Stimulated activated CD4-positive, alpha-beta T cell treated with anti-CD3 and anti-CD28 coated beads, Interleukin-15, amount 100 ng/mL, for 48 hours (primary cell): ENCODE results near the gene RMDN3.

Experiments used
- DNase-seq, 2 donors: peaks; one replicate each; pipeline ENCODE4 v3.0.0-alpha.2; 2020; ENCODE audit warnings: low read depth in 2 of 2

Gene RMDN3

GRCh38 chr15:40754883-40755811 lies at the start of gene RMDN3:
Gene RMDN3 (minus strand): TSS chr15:40755254. CDS start chr15:40754783, 471 bp downstream.
- peak; percentile 89 to 93 for DNase-seq

- DNase-seq: no peak
Observed at GRCh38 chr15:40803688-40804087, 48.6 kb upstream of the RMDN3 start.

- DNase-seq: no peak
Observed at GRCh38 chr15:40803076-40803475, 48.0 kb upstream of the RMDN3 start.

- no peak for DNase-seq
Observed at GRCh38 chr15:40799523-40799922, 44.5 kb upstream of the RMDN3 start.

GRCh38 chr15:40796512-40796911 lies 41.5 kb upstream of the RMDN3 start:
- DNase-seq: no peak

GRCh38 chr15:40796041-40796440 lies 41.0 kb upstream of the RMDN3 start:
- DNase-seq: no peak

- DNase-seq: no peak
Observed at GRCh38 chr15:40793216-40793989, 38.3 kb upstream of the RMDN3 start.

- no peak for DNase-seq
Observed at GRCh38 chr15:40792394-40792793, 37.3 kb upstream of the RMDN3 start.

- DNase-seq: no peak
Observed at GRCh38 chr15:40790718-40791117, 35.7 kb upstream of the RMDN3 start.

GRCh38 chr15:40789999-40790398 lies 34.9 kb upstream of the RMDN3 start:
- DNase-seq: no peak

GRCh38 chr15:40789119-40789518 lies 34.1 kb upstream of the RMDN3 start:
- no peak for DNase-seq

GRCh38 chr15:40787991-40788390 lies 32.9 kb upstream of the RMDN3 start:
- DNase-seq: no peak

- peak; percentile 54 to 58 for DNase-seq
Observed at GRCh38 chr15:40787344-40787841, 32.3 kb upstream of the RMDN3 start.

- no peak for DNase-seq
Observed at GRCh38 chr15:40785814-40786213, 30.8 kb upstream of the RMDN3 start.

- DNase-seq: no peak
Observed at GRCh38 chr15:40785164-40785563, 30.1 kb upstream of the RMDN3 start.

GRCh38 chr15:40782609-40783227 lies 27.7 kb upstream of the RMDN3 start:
- DNase-seq: peak; percentile 64 to 70

- peak in 1 of 2 donors; percentile 26 for DNase-seq
Observed at GRCh38 chr15:40776537-40777141, 21.6 kb upstream of the RMDN3 start.

GRCh38 chr15:40775740-40776536 lies 20.9 kb upstream of the RMDN3 start:
- DNase-seq: no peak

- DNase-seq: no peak
Observed at GRCh38 chr15:40775007-40775406, 20.0 kb upstream of the RMDN3 start.

- no peak for DNase-seq
Observed at GRCh38 chr15:40773902-40774301, 18.8 kb upstream of the RMDN3 start.

GRCh38 chr15:40773496-40773895 lies 18.4 kb upstream of the RMDN3 start:
- no peak for DNase-seq
